NT2/D1 (cell line): ENCODE results near the gene NAA30.

Experiments used
- SUZ12 ChIP-seq: IDR thresholded peaks from 2 replicates; pipeline ENCODE4 v1.6.1; 2011; ENCODE audit not compliant: insufficient read length, insufficient read depth; ENCODE audit errors: extremely low read depth
- YY1 ChIP-seq: IDR thresholded peaks from 2 replicates; pipeline ENCODE4 v1.6.1; 2011; ENCODE audit not compliant: insufficient read length, insufficient read depth
- ZNF274 ChIP-seq: IDR thresholded peaks from 2 replicates; pipeline ENCODE4 v1.6.1; 2011; ENCODE audit warnings: mild to moderate bottlenecking, low read depth, low read length

DNA sequence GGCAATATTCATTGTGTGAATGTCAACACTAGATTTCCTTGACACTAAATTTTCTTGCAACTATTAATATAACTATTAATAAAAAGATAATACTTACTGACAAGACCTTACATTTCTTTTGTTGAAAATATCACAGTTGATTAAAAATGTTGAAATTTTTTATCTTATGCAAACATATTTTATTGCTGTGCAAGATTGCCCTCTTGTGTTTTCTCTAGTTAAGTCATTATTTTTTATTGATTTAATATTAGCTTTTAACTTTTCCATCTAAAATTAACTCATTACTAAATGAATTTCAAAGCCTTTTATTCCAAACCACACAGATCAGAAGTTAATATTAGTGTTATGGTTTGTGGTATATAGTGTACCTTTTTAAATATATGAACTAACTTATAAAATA lies 11.7 kb upstream of the NAA30 start:
- TF ChIP-seq SUZ12: no peak
- no peak for TF ChIP-seq YY1
- TF ChIP-seq ZNF274: no peak
